ENCODE data around the gene MOGAT1.

GRCh38 chr2:222733846-222734702 is 62.6 kb downstream of the MOGAT1 start:
- TF ChIP-seq YY1 (IDR thresholded peaks at IDR 0.05; ENCODE audit: insufficient read depth, insufficient read length) = no peak
- TF ChIP-seq ZNF274 (IDR thresholded peaks at IDR 0.05; ENCODE audit: low read depth, low read length) = no peak

Data from NT2/D1 (cell line).